Epithelial cell of esophagus (primary cell): ENCODE results near the gene SPP2.

Experiments
- DNase-seq: peaks from one replicate; pipeline ENCODE4 v3.0.0; 2010; ENCODE audit warnings: low read depth
- H3K4me3 ChIP-seq: 2 replicates; pipeline ENCODE4 v1.5.1; 2011; ENCODE audit warnings: mild to moderate bottlenecking, low read length, control low read depth
- CTCF ChIP-seq: IDR thresholded peaks from 2 replicates; pipeline ENCODE4 v1.5.1; 2011; ENCODE audit warnings: low read depth, mild to moderate bottlenecking, low read length, control low read depth, inconsistent platforms; ENCODE audit not compliant: insufficient read depth; ENCODE audit errors: missing control alignments

Gene SPP2

GRCh38 chr2:234014427-234014826 lies 36.1 kb upstream of the SPP2 start:
- no peak for DNase-seq
- TF ChIP-seq CTCF: no peak
- no peak overlapping the region for H3K4me3 ChIP-seq

- TF ChIP-seq CTCF: no peak
- no peak for DNase-seq
Measured at GRCh38 chr2:234015861-234016260, 34.6 kb upstream of the SPP2 start.

GRCh38 chr2:234019896-234020295 lies 30.6 kb upstream of the SPP2 start:
- H3K4me3 ChIP-seq: no peak overlapping the region
- no peak for TF ChIP-seq CTCF
- DNase-seq: no peak

More at GRCh38 chr2:234015861-234016260, 34.6 kb upstream of the SPP2 start:
- H3K4me3 ChIP-seq: no peak overlapping the region

GRCh38 chr2:234020332-234020731 lies 30.2 kb upstream of the SPP2 start:
- DNase-seq: no peak
- no peak for TF ChIP-seq CTCF

GRCh38 chr2:234022424-234022823 lies 28.1 kb upstream of the SPP2 start:
- H3K4me3 ChIP-seq: no peak overlapping the region
- no peak for TF ChIP-seq CTCF
- no peak for DNase-seq

More at GRCh38 chr2:234020332-234020731, 30.2 kb upstream of the SPP2 start:
- H3K4me3 ChIP-seq: no peak overlapping the region

GRCh38 chr2:234024304-234024703 lies 26.2 kb upstream of the SPP2 start:
- TF ChIP-seq CTCF: no peak
- DNase-seq: no peak
- H3K4me3 ChIP-seq: no peak overlapping the region

GRCh38 chr2:234025466-234025865 lies 25.0 kb upstream of the SPP2 start:
- no peak overlapping the region for H3K4me3 ChIP-seq
- no peak for DNase-seq
- no peak for TF ChIP-seq CTCF
